GM12873 (cell line): ENCODE measurements around the gene CD99.

ENCODE experiments used
- TF ChIP-seq, protein P1 (sequence below): IDR thresholded peaks from 2 replicates; pipeline ENCODE4 v1.5.1; 2012; ENCODE audit warnings: low read depth, mild to moderate bottlenecking, moderate library complexity, low read length, control low read depth; ENCODE audit not compliant: insufficient read depth; ENCODE audit errors: missing control alignments

The CD99 gene

DNA sequence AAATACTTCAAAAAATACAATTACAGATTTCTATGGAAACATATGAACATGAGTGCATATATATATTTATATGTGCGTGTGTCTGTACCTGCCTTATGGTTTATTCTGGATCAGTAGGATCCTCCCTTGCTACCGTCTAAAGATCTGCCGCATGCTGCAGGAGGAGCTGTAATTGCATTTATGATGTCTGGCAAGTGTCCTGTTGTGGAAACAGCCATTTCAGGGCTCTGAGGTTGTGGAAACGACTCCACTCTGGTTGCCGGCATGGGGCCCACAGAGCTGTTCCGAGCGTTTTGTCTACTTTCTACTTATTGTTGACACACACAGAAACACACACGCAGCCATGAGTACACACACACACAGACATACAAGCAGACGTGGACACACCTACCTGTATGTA is 21.3 kb downstream of the CD99 start:
- TF ChIP-seq, protein P1, sequence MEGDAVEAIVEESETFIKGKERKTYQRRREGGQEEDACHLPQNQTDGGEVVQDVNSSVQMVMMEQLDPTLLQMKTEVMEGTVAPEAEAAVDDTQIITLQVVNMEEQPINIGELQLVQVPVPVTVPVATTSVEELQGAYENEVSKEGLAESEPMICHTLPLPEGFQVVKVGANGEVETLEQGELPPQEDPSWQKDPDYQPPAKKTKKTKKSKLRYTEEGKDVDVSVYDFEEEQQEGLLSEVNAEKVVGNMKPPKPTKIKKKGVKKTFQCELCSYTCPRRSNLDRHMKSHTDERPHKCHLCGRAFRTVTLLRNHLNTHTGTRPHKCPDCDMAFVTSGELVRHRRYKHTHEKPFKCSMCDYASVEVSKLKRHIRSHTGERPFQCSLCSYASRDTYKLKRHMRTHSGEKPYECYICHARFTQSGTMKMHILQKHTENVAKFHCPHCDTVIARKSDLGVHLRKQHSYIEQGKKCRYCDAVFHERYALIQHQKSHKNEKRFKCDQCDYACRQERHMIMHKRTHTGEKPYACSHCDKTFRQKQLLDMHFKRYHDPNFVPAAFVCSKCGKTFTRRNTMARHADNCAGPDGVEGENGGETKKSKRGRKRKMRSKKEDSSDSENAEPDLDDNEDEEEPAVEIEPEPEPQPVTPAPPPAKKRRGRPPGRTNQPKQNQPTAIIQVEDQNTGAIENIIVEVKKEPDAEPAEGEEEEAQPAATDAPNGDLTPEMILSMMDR, result no peak

DNA sequence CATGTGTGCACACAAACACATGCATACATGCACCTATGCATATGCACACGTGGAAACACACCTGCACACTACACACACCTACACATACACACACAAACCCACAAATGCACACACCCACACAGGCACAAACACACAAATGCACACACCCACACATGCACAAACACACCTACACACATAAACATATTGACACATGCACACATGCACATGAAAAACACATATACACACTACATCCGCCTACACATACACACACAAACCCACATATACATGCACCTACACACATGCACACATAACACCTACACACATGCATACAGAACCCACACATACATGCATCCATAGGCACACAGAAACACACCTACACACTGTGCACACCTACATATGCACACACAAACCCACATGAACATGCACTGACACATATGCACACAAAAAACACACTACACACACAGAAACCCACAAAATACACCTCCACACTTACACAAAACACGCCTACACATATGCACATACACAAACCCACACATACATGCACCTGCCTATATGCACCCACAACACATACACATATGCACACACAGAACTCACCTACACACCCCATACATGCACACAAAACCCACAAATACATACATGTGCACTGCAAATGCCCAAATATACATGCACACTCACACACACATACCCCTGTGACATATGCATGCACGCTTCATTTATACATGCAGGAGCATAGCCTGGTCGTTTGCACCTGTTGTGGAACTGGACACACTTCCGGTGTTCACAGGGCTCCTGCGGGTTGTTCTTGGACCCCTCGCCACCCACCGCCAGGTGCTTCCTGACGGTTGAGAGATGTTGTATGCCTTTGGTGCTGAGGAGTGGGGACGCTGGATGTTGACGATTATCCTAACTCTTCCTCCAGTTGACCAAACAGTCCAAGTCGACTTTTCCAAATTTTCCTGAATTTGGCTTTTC is 22.1 kb downstream of the CD99 start:
- TF ChIP-seq, protein P1, result no peak

DNA sequence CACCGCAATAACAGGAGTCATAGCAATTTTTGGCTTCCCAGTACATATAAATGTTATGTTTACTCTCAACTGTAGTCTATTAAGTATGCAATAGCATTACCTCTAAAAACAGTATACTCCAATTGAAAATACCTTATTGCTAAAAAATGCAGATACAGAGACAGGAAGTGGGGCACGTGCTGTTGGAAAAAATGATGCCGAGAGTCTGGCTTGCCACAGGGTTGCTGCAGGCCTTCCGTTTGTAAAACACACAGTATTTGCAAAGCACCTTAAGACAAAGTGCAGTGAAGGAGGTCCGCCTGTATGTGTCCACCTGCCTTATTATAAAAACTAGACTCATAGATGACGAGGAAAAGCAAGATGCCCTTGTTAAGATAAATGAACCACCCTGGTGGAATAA is 23.5 kb downstream of the CD99 start:
- TF ChIP-seq, protein P1, result no peak

DNA sequence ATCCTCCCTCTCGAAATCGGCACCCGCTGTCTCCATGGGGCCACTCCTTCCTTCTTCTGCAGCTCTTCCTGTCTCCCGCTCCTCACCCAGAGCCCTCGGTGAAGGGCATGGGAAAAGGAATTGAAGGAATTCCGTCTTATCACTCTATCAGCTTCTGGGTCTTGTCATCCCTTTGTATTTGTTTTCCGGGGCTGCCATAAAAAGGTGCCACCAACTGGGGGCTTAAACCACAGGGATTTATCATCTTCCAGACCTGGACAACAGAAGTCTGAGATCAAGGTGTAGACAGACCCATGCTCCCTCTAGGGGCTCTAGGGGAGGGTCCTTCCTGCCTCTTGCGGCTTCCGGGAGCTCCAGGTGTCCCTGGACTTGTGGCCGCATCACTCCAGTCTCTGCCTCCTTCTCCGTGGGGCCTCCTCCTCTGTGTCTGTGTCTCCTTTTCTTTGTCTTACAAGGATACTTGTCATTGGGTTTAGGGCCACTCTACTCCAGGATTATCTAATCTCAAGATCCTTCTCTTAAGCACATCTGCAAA is 24.0 kb downstream of the CD99 start:
- TF ChIP-seq, protein P1, result no peak

DNA sequence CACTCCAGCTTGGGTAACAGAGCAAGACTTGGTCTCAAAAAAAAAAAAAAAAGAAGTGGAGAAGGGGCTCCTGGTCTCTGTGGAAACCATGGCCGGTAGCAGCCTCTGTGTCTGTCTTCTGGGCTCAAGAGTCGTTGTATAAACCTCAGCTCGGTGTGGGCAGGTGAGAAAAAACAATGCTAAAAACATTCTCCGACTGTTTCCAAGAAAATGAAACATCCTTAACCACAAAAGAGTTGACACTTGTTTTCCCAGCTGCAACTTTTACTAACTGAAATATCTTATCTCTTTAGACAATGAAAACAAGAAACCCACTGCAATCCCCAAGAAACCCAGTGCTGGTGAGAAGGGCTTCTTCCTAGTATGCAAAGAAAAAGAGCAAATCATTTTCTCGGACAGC is 26.2 kb downstream of the CD99 start:
- TF ChIP-seq, protein P1, result no peak

DNA sequence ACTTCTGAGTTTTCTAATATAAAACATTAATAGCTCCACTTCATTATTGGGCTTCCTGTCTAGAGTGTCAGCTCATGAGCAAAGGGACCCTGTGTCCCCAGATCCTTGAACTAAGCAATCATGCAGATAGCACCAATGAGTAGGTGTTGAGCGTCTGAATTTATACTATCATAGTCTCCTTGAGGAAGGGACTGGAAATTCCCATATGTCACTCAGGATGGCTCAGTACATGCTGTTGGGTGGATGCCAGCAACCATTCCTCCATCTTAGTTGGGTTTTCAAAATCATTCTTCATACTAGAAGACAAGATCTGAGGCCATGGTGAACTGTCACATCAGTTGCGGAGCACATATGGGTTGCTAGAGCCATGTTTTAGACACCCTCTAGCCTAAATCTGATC is 27.7 kb downstream of the CD99 start:
- TF ChIP-seq, protein P1, result no peak

DNA sequence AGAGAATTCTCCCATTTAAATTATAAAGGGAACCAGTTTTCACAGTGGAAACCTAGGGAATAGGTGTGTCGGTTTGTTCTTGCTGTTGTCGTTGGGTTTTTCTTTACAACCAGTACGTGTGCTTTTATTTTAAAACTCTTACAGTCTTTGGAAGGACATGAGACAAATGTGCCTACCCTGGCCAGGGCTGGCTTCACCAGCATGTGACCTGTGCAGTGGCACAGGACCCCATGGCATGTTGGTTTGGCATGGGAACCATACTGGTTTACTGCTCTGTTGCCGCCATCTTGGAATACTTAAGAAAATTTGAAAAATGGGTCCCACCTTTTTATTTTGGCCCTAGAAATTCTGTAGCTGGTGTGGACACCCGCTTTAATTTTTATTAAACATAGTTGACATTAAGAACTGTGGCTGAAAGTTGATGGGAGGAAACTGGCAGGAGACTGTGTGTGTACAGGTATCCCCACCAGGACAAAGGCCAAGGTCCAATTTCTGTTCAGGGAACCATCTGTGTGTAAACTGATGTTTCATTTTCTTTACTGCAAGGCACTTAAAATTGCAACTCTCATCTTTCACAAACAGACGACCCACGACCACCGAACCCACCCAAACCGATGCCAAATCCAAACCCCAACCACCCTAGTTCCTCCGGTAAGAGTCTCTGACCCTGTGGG is 28.8 kb downstream of the CD99 start:
- TF ChIP-seq, protein P1, result no peak
